PC-9 (cell line): ENCODE data around the gene OSBPL10. TPM values are rescaled to one million over a fixed set of nuclear protein-coding genes. Genes with fewer than 3 reads are reported as not detected.

Experiments
- BruUV-seq: library from RNA; stranded (reverse); fragments of 400-500 nt; replicated peaks from 2 replicates; lab custom pipeline; 2021; lab: Mats Ljungman, UMichigan
- CTCF ChIA-PET: fragments of 300-600 bp; sonication (Branson Sonifier 250); formaldehyde crosslinking; loops from one replicate; lab custom pipeline; 2022; ENCODE audit warnings: antibody characterized with exemption; lab: Charles Lee
- POLR2A ChIA-PET: fragments of 300-600 bp; sonication (Branson Sonifier 250); formaldehyde crosslinking; loops from one replicate; lab custom pipeline; 2022; ENCODE audit warnings: antibody characterized with exemption; ENCODE audit not compliant: unreplicated experiment; lab: Charles Lee
- DNase-seq, 2 experiments: peaks; one replicate each; pipeline versions ENCODE4 v3.0.0 to v3.0.0-alpha.2; 2015 to 2022; ENCODE audit warnings: mixed read lengths in 1 of 2
- H2AFZ ChIP-seq: fragments of 200-600 bp; sonication (generic); 2 replicates; pipeline ENCODE4 v1.8.1; 2017; ENCODE audit warnings: antibody characterized with exemption
- H3F3A ChIP-seq: fragments of 200-600 bp; sonication (generic); 2 replicates; pipeline ENCODE4 v1.8.1; 2017; ENCODE audit warnings: antibody characterized with exemption, mild to moderate bottlenecking, low read depth; ENCODE audit not compliant: insufficient read depth
- H3K27ac ChIP-seq: fragments of 200-600 bp; sonication (generic); 2 replicates; pipeline ENCODE4 v1.6.1; 2016; ENCODE audit warnings: mixed run types
- H3K27me3 ChIP-seq: fragments of 200-600 bp; sonication (generic); 2 replicates; pipeline ENCODE4 v1.6.1; 2016; ENCODE audit warnings: low read depth, mixed run types; ENCODE audit not compliant: insufficient read depth
- H3K36me3 ChIP-seq: fragments of 200-600 bp; sonication (generic); 2 replicates; pipeline ENCODE4 v1.6.1; 2016; ENCODE audit warnings: low read depth, mixed run types
- H3K4me1 ChIP-seq: fragments of 200-600 bp; sonication (generic); replicated peaks from 2 replicates; pipeline ENCODE4 v1.6.1; 2016; ENCODE audit warnings: mixed run types; ENCODE audit not compliant: insufficient read depth
- H3K4me2 ChIP-seq: fragments of 200-600 bp; sonication (generic); 2 replicates; pipeline ENCODE4 v1.6.1; 2017; ENCODE audit warnings: mixed run types
- H3K4me3 ChIP-seq: fragments of 200-600 bp; sonication (generic); 2 replicates; pipeline ENCODE4 v1.6.1; 2016; ENCODE audit warnings: mixed run types
- H3K79me2 ChIP-seq: fragments of 200-600 bp; sonication (generic); 2 replicates; pipeline ENCODE4 v1.6.1; 2017; ENCODE audit warnings: low read depth, mixed run types
- H3K9me2 ChIP-seq: fragments of 200-600 bp; sonication (generic); 2 replicates; pipeline ENCODE4 v1.8.1; 2017; ENCODE audit warnings: mild to moderate bottlenecking; ENCODE audit not compliant: insufficient read depth
- H3K9me3 ChIP-seq: fragments of 200-600 bp; sonication (generic); 2 replicates; pipeline ENCODE4 v1.8.1; 2016; ENCODE audit warnings: low read depth; ENCODE audit not compliant: insufficient read depth
- H4K20me1 ChIP-seq: fragments of 200-600 bp; sonication (generic); 2 replicates; pipeline ENCODE4 v1.8.1; 2017; ENCODE audit not compliant: insufficient read depth
- EZH2 ChIP-seq: fragments of 200-600 bp; sonication (generic); IDR thresholded peaks from 2 replicates; pipeline ENCODE4 v1.8.0; 2017; ENCODE audit warnings: antibody characterized with exemption, low read depth
- intact Hi-C: fragments of 100-400 bp; cut with micrococcal nuclease; formaldehyde crosslinking; loops from one replicate; pipeline ENCODE4 v1.10.0; 2022; ENCODE audit not compliant: unreplicated experiment
- total RNA-seq: library from RNA; stranded (reverse); gene quantifications from 2 replicates; pipeline ENCODE4 v1.2.3, GENCODE V29; 2021
- TF ChIP-seq, protein P1 (sequence below): fragments of 200-600 bp; sonication (generic); conservative IDR thresholded peaks from 2 replicates; pipeline ENCODE4 v1.6.1; 2017; ENCODE audit warnings: mixed run types, antibody characterized with exemption, mild to moderate bottlenecking, moderate library complexity

The OSBPL10 gene
- total RNA-seq, 1 experiment from 2014 or later = 42.0 TPM

DNA sequence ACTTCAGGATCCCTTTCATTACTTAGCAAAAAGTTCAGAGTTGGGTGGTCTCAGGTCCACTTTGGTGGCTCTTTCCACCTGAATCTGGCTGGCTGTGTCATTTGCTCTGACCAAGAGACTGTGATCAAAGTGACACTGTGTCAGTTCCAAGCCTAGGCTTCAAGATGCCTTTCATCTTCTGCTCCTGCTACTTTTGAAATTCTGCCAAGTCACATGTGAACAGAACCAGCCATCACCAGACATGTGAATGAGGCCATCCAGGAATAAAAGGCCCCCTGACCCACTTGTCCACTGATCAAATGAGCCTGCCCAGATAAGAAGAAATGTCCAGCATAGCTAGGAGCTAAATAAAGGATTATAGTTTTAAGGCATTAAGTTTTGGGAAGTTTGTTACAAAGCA lies 132.2 kb downstream of the OSBPL10 start:
- no peak for TF ChIP-seq EZH2
- no TSS peak for BruUV-seq
- ChIA-PET POLR2A (no interaction called here), CTCF (no interaction called here)
- Histone ChIP-seq H3K9me2 (no peaks in the 10 kb centered on the region), H2AFZ (no peak overlapping the region), H4K20me1 (no peaks in the 10 kb centered on the region), H3K27ac (no peak overlapping the region), H3K4me3 (no peak overlapping the region), H3K9me3 (no peaks in the 10 kb centered on the region), H3K79me2 (no peaks in the 10 kb centered on the region), H3K4me2 (no peak overlapping the region), H3F3A (no peaks in the 10 kb centered on the region), H3K4me1 (no peaks in the 10 kb centered on the region), H3K36me3 (no peaks in the 10 kb centered on the region), H3K27me3 (no peaks in the 10 kb centered on the region)
- no peak for DNase-seq
- intact Hi-C loops = no loop called here

DNA sequence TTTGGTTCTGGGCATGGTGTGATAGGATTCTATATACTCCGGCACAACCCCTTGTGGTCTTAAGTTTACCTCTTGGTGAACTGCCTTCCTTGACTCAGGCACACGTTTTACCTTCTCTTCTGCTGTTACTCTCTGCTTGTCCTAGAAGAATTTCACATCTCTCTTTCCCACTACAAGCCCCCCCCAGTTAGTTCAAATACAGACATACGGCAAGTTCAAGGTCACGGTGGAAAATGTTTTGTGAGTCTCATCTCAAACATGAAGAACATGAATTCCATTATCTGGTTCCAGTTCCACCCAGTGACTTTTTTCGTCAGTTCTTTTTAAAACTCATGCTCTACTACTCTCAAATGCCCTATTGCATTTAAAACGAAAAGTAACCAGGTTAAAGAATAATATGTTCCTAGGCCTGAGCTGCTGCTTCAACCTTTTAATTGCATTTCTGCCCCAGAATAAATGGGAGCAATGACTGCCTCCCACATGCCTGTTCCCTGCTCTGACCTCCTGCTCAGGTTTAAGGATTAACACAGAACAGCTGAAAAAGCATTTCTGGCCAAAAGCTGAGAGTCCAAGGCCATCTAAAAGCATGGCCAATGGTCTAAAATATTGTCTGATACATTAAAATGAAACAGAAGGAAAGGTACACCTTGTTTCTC lies 132.8 kb downstream of the OSBPL10 start:
- H3K27ac ChIP-seq = no peak overlapping the region
- no peak for DNase-seq
- BruUV-seq = no TSS peak
- CTCF ChIA-PET = interaction anchor here (0.6 kb wide), 1 partner anchor 315 kb away, joined by 3 read pairs; no protein-coding TSS in a partner anchor
- H3K79me2 ChIP-seq = no peaks in the 10 kb centered on the region
- H3F3A ChIP-seq = no peaks in the 10 kb centered on the region
- intact Hi-C loops = no loop called here
- H3K4me3 ChIP-seq = no peak overlapping the region
- no peak for TF ChIP-seq EZH2
- TF ChIP-seq, protein P1, sequence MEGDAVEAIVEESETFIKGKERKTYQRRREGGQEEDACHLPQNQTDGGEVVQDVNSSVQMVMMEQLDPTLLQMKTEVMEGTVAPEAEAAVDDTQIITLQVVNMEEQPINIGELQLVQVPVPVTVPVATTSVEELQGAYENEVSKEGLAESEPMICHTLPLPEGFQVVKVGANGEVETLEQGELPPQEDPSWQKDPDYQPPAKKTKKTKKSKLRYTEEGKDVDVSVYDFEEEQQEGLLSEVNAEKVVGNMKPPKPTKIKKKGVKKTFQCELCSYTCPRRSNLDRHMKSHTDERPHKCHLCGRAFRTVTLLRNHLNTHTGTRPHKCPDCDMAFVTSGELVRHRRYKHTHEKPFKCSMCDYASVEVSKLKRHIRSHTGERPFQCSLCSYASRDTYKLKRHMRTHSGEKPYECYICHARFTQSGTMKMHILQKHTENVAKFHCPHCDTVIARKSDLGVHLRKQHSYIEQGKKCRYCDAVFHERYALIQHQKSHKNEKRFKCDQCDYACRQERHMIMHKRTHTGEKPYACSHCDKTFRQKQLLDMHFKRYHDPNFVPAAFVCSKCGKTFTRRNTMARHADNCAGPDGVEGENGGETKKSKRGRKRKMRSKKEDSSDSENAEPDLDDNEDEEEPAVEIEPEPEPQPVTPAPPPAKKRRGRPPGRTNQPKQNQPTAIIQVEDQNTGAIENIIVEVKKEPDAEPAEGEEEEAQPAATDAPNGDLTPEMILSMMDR = no peak
- no peaks in the 10 kb centered on the region for H3K9me3 ChIP-seq
- POLR2A ChIA-PET = no interaction called here
- no peaks in the 10 kb centered on the region for H3K27me3 ChIP-seq
- no peak overlapping the region for H2AFZ ChIP-seq
- H4K20me1 ChIP-seq = no peaks in the 10 kb centered on the region
- H3K9me2 ChIP-seq = no peaks in the 10 kb centered on the region
- H3K4me1 ChIP-seq = no peaks in the 10 kb centered on the region
- H3K4me2 ChIP-seq = no peak overlapping the region
- no peaks in the 10 kb centered on the region for H3K36me3 ChIP-seq

DNA sequence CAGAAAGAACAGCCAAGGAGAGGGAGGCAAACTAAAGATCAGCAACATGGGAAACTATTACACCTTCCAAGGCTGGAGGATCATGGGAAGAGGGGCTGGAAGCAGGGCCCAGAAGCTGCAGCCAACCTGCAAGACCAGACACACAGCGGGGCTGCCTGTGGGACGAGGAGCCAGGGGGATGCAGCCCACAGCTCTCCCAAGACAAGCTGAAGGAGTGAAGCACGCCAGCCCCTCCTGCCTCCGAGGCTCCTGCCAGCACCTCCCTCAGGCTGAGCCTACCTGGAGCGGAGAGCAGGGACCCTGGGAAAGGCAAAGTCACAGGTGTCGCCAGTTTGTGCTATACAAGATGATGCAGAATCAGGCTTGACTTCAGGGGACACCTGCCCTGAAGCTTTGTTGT lies 133.3 kb downstream of the OSBPL10 start:
- no peak overlapping the region for H3K27ac ChIP-seq
- no peaks in the 10 kb centered on the region for H3K9me2 ChIP-seq
- H3K36me3 ChIP-seq = no peaks in the 10 kb centered on the region
- DNase-seq = no peak
- no peaks in the 10 kb centered on the region for H3K9me3 ChIP-seq
- H3F3A ChIP-seq = no peaks in the 10 kb centered on the region
- no peaks in the 10 kb centered on the region for H3K79me2 ChIP-seq
- H3K27me3 ChIP-seq = no peaks in the 10 kb centered on the region
- BruUV-seq = no TSS peak
- H3K4me1 ChIP-seq = no peaks in the 10 kb centered on the region
- H3K4me2 ChIP-seq = no peak overlapping the region
- ChIA-PET CTCF (interaction anchor here (0.6 kb wide), 1 partner anchor 315 kb away, joined by 3 read pairs; no protein-coding TSS in a partner anchor), POLR2A (no interaction called here)
- H3K4me3 ChIP-seq = no peak overlapping the region
- TF ChIP-seq, protein P1 = no peak
- TF ChIP-seq EZH2 = no peak
- intact Hi-C loops = no loop called here
- H4K20me1 ChIP-seq = no peaks in the 10 kb centered on the region
- no peak overlapping the region for H2AFZ ChIP-seq
